ENCODE measurements around the gene VOPP1. TPM values are rescaled to one million over a fixed set of nuclear protein-coding genes. Genes with fewer than 3 reads are reported as not detected.
"Not testable (repeated sequence)": the region's sequence is repeated elsewhere in the genome, so short reads cannot be mapped to it uniquely, and the experiment has no call there.

The VOPP1 gene
- polyA plus RNA-seq, 3 donors from 2014 or later = 54.0 to 119 (median 57.9) TPM

DNA sequence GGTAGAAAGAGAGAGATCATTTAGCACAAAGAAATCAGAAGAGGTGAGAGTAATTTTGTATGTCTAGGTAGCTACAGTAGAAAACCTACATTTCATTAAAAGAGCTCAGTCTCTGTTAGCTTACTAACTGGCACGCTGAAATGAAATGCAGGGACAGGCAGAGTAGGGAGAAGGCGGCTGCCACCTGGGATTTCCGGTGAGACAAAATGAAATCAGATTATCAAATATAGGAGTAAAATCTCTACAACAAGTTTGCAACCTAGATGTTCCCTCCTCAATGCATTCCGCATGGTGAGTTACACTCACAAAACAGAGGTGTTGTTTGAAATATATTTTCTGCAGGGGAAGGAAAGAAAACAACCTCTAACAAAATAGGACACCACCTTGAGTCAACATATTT, 55.9 kb downstream of the VOPP1 start:
- H3K9me3 Mint-ChIP-seq = no peaks in the 10 kb centered on the region
- H3K36me3 Mint-ChIP-seq = peaks cover 17 to 34% (median 24%) of the 10 kb centered on the region in 3 donors
- DNase-seq = no peak
- H3K4me1 Mint-ChIP-seq = peaks cover 36 to 59% of the 10 kb centered on the region in 2 donors
- H3K27ac Mint-ChIP-seq = peak overlapping the region; percentile 1 to 26 (median 4)
- peaks cover 0 to 2% (median 0%) of the 10 kb centered on the region in 3 donors for H3K27me3 Mint-ChIP-seq (ENCODE audit: low read depth in 3 of 3)
- H3K4me3 Mint-ChIP-seq = peak overlapping the region in 1 of 5 donors; percentile 48

- peak overlapping the region in 1 of 5 donors; percentile 48 for H3K4me3 Mint-ChIP-seq
- peaks cover 38 to 59% of the 10 kb centered on the region in 2 donors for H3K4me1 Mint-ChIP-seq
- peak overlapping the region; percentile 1 to 32 (median 21) for H3K27ac Mint-ChIP-seq
- H3K36me3 Mint-ChIP-seq = peaks cover 17 to 32% (median 24%) of the 10 kb centered on the region in 3 donors
- DNase-seq = no peak
- H3K27me3 Mint-ChIP-seq (ENCODE audit: low read depth in 3 of 3) = peaks cover 0 to 2% (median 0%) of the 10 kb centered on the region in 3 donors
- no peaks in the 10 kb centered on the region for H3K9me3 Mint-ChIP-seq
Observed at GRCh38 chr7:55515569-55516279, 56.6 kb downstream of the VOPP1 start.

DNA sequence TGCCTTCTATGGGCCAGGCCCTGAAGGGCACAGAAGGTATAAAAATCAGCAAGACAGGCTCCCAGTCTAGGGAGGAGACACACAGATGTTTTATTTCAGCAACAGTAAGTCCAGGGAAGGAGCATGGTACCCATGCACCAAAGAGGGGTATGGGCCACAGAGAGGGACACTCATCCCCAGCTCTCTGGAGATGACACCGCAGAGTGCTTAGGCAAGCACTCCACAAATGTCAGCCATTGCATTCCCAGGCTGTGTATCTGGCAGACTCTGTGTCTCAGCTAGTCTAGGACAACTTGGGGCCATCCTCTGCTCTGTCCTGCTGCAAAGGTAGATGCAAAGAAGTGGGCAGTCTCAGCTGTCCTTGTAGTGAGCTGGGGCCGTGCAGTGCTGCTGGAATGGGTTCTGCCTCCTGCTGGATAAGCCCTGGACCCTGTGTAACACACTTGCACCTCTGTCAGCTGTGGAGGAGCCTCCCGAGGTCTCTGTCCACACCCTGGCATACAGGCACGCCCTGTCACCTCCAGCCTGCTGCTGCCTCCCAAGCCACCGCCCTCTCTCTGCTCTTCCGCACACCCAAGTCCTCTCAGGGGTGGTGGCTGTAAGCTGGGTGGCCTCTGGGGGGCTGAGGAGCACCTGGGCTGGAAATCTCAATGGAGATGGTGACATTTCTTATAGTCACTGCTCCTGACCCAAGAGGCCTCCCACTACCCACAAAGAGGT, 57.6 kb downstream of the VOPP1 start:
- H3K4me3 Mint-ChIP-seq = no peak overlapping the region
- H3K9me3 Mint-ChIP-seq = no peaks in the 10 kb centered on the region

GRCh38 chr7:55513868-55514267, 58.4 kb downstream of the VOPP1 start:
- peak overlapping the region in 2 of 6 donors; percentile 52 to 55 for H3K27ac Mint-ChIP-seq
- H3K4me1 Mint-ChIP-seq = peaks cover 42 to 70% of the 10 kb centered on the region in 2 donors
- peaks cover 9 to 27% (median 23%) of the 10 kb centered on the region in 3 donors for H3K36me3 Mint-ChIP-seq
- H3K27me3 Mint-ChIP-seq (ENCODE audit: low read depth in 3 of 3) = peaks cover 0 to 2% (median 0%) of the 10 kb centered on the region in 3 donors
- no peaks in the 10 kb centered on the region for H3K9me3 Mint-ChIP-seq
- no peak for DNase-seq
- H3K4me3 Mint-ChIP-seq = no peak overlapping the region

More for the DNA sequence above, 57.6 kb downstream of the VOPP1 start:
- Mint-ChIP-seq H3K27me3 (ENCODE audit: low read depth in 3 of 3) (peaks cover 0 to 2% (median 0%) of the 10 kb centered on the region in 3 donors), H3K36me3 (peaks cover 14 to 30% (median 24%) of the 10 kb centered on the region in 3 donors), H3K4me1 (peaks cover 37 to 62% of the 10 kb centered on the region in 2 donors), H3K27ac (peak overlapping the region in 2 of 6 donors; percentile 55 to 57)
- DNase-seq = no peak

DNA sequence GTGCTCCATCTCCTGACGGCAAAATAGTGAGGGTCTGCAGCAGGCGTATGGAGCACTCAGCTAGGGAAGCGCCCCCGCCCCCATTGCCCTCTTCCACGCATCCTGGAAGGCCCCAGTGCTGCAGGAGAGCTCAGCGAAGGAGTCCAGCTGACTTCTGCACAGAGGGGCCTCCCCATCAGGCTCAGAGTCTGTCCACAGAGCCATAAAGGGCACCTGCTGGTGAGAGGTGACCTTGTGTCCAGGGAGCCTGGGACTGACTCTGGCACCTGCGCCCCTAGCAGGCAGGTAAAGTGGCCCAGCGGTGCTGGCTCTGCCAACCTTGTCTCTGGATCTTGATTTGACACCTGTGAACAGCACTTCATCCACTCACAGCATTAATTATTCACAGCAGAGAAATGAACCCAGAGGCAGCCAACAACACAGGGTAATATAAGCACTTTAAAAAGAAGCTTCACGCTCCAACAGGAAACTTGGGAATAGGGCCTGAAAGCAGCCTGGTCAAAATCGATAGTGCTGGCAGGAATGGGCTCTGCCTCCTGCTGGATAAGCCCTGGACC, 59.6 kb downstream of the VOPP1 start:
- peaks cover 37 to 63% of the 10 kb centered on the region in 2 donors for H3K4me1 Mint-ChIP-seq

GRCh38 chr7:55510621-55511020, 61.7 kb downstream of the VOPP1 start:
- Mint-ChIP-seq H3K9me3 (no peaks in the 10 kb centered on the region), H3K27ac (peak overlapping the region in 3 of 6 donors; percentile 15 to 35 (median 22)), H3K27me3 (ENCODE audit: low read depth in 3 of 3) (peaks cover 0 to 2% (median 0%) of the 10 kb centered on the region in 3 donors), H3K36me3 (peaks cover 0 to 4% (median 3%) of the 10 kb centered on the region in 3 donors), H3K4me3 (no peak overlapping the region), H3K4me1 (peaks cover 35 to 56% of the 10 kb centered on the region in 2 donors)
- no peak for DNase-seq

More for the DNA sequence above, 59.6 kb downstream of the VOPP1 start:
- Mint-ChIP-seq H3K4me3 (no peak overlapping the region), H3K27ac (no peak overlapping the region), H3K36me3 (peaks cover under 1 to 16% (median 12%) of the 10 kb centered on the region in 3 donors), H3K9me3 (no peaks in the 10 kb centered on the region), H3K27me3 (ENCODE audit: low read depth in 3 of 3) (peaks cover 0 to 2% (median 0%) of the 10 kb centered on the region in 3 donors)
- DNase-seq = no peak

DNA sequence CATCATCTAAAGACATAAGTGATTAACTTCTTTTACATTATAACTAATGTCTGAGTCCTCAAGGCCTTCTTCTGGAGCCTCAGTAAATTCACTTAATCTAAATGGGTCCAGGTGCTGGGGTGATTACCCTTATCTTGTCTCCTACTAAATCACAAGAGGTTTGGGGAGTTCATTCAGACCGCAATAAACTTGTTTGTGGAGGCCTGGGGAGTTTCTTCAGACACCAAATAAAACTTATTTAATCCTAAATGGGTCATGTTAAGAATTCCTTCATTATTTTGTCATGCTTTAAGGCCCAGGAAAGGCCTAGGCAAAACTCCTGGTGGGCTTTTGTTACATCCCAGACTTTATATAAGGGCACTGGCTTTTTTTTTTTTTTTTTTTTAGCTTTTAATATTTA, 62.1 kb downstream of the VOPP1 start:
- not testable (repeated sequence) for H3K27ac Mint-ChIP-seq, H3K4me3 Mint-ChIP-seq
- peaks cover 35 to 56% of the 10 kb centered on the region in 2 donors for H3K4me1 Mint-ChIP-seq

DNA sequence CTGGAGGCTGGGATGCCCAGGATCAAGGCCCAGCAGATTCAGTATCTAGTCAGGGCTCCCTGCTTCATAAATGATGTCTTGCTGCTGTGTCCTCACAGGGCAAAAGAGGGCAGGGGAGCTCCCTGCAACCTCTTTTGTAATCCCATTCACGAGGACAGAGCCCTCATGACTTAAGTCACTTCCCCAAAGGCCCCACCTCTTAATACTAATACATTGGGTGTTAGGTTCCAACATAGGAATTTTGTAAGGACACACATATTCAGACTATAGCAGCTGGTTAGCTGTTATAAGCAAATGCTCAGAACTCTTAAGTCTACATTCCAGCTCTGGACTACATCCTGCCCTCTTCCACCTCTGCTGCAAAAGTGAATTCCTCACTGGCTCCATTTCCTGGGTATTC, 63.0 kb downstream of the VOPP1 start:
- peak overlapping the region in 3 of 6 donors; percentile 35 to 47 (median 46) for H3K27ac Mint-ChIP-seq
- peaks cover 38 to 65% of the 10 kb centered on the region in 2 donors for H3K4me1 Mint-ChIP-seq
- H3K4me3 Mint-ChIP-seq = no peak overlapping the region
- DNase-seq = no peak
- H3K27me3 Mint-ChIP-seq (ENCODE audit: low read depth in 3 of 3) = peaks cover 0 to 1% (median 0%) of the 10 kb centered on the region in 3 donors
- H3K9me3 Mint-ChIP-seq = no peaks in the 10 kb centered on the region
- peaks cover 0 to 4% (median 3%) of the 10 kb centered on the region in 3 donors for H3K36me3 Mint-ChIP-seq

More for the DNA sequence above, 62.1 kb downstream of the VOPP1 start:
- H3K27me3 Mint-ChIP-seq (ENCODE audit: low read depth in 3 of 3); H3K36me3 Mint-ChIP-seq; H3K9me3 Mint-ChIP-seq; DNase-seq: not testable (repeated sequence)

DNA sequence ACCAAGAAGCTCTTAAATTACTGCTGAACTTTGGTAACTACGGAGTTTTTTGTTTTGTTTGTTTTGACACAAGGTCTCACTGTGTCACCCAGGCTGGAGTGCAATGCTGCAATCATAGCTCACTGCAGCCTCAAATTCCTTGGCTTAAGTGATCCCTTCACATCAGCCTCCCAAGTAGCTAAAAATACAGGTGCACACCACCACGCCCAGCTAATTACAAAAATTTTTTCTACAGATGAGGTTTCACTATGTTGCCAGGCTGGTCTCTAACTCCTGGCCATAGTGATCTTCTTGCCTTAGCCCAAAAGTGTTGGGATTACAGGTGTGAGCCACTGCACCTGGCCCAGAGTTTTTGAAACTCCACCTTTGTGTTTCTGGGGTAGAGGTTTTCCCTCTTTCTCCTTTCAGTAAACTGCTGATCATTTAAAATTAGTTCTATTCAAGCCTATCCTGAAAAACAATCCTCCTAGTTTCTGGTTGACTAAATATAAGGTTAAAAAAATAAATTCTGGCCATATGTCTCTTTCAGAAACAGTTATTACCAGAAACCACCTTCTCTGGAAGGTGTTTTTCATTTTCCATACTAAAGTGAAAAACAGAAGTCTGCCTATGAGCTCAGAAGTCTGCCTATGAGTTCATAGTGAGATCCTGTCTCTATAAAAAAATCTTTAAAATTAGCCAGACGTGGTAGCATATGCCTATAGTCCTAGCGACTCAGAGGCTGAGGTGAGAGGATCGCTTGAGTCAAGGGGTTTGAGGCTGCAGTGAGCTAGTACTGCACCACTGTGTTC, 63.9 kb downstream of the VOPP1 start:
- peaks cover 42 to 72% of the 10 kb centered on the region in 2 donors for H3K4me1 Mint-ChIP-seq
- H3K9me3 Mint-ChIP-seq = no peaks in the 10 kb centered on the region
- DNase-seq = no peak
- no peaks in the 10 kb centered on the region for H3K27me3 Mint-ChIP-seq (ENCODE audit: low read depth in 3 of 3)
- H3K27ac Mint-ChIP-seq = no peak overlapping the region
- H3K36me3 Mint-ChIP-seq = peaks cover 0 to 4% (median 3%) of the 10 kb centered on the region in 3 donors
- no peak overlapping the region for H3K4me3 Mint-ChIP-seq

GRCh38 chr7:55507743-55508142, 64.6 kb downstream of the VOPP1 start:
- Mint-ChIP-seq H3K4me1 (peaks cover 42 to 74% of the 10 kb centered on the region in 2 donors), H3K4me3 (no peak overlapping the region), H3K27me3 (ENCODE audit: low read depth in 3 of 3) (no peaks in the 10 kb centered on the region), H3K9me3 (no peaks in the 10 kb centered on the region), H3K27ac (peak overlapping the region in 2 of 6 donors; percentile 40 to 45), H3K36me3 (no peaks in the 10 kb centered on the region)
- DNase-seq = no peak

DNA sequence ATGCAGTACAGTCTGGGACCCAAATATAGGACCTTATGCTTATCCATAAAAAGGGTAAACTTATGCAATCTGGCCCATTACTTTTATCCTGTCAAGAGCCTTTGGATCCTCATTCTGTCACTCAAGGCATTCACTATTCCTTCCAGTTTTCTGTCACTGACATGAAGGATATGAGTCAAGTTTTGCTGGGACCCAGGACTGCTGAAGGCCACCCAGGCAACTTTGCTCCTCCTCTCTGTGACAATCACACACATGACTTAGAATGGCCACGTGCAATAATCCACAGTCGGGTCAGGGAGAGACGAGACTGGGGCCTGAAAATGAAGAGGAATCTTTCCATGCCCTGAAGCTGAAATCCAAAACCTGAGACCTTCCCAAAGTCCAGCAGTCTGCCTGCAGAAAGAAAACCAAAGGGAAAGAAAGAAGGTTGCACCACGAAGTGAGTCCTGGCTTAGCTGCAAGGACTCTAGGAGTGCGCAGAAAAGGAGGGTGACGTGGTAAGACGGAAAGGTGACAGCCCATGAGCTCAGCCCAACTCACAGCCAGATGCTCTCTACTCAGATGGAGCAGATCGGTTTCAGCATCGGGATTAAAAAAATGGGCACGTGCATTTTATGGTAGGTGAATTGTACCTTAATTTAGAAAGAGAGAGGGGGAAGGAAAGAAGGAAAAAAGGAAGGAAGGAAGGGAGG, 67.2 kb downstream of the VOPP1 start:
- Mint-ChIP-seq H3K27me3 (ENCODE audit: low read depth in 3 of 3) (no peaks in the 10 kb centered on the region), H3K9me3 (no peaks in the 10 kb centered on the region), H3K36me3 (no peaks in the 10 kb centered on the region), H3K4me3 (no peak overlapping the region), H3K4me1 (peaks cover 49 to 77% of the 10 kb centered on the region in 2 donors), H3K27ac (peak overlapping the region in 1 of 6 donors; percentile 31)
- no peak for DNase-seq

DNA sequence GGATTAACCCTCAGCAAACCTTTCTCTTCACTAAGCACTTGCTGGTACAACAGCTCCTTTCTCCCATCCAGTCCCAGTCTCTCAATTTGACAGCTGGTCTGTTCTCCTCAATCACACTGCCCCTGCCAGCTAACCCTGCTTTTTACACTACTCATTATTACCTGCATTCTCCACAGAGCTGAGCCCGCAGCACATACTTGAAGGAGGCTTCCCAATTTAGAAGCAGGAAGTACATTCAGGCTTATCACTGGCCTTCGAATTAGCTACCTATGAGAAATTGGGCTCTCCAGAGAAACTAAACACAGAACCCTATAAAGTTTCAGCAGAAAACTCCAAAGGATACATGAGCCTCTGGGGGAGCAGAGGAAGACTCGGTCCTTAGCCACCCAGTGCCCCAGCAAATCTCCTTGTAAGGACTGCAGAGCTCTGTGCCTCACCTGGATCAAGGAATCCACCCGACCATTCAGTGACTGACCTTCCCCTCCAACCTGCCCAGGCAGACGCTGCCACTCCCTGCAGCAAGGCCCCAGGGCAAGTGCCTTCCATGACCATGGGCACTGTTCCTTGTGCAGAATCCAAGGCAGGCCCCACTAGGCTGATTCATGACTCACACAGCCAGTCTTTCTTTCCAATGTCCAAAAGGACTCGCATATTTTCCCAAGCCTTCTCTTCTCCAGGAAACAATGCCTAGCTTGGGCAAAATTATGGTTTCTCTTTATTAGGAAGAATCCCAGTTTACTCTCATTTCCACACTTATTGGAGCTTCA, 68.0 kb downstream of the VOPP1 start:
- Mint-ChIP-seq H3K4me3 (no peak overlapping the region), H3K9me3 (no peaks in the 10 kb centered on the region), H3K27me3 (ENCODE audit: low read depth in 3 of 3) (peaks cover 0 to 3% (median 0%) of the 10 kb centered on the region in 3 donors), H3K4me1 (peaks cover 53 to 77% of the 10 kb centered on the region in 2 donors), H3K27ac (peak overlapping the region in 3 of 6 donors; percentile 46 to 62 (median 57)), H3K36me3 (no peaks in the 10 kb centered on the region)
- DNase-seq = no peak
